ENCODE data around the gene ZBTB5.

- TF ChIP-seq POLR2A (IDR thresholded peaks at IDR 0.05; ENCODE audit: low read depth, low read length) (no peak), POLR2AphosphoS5 (IDR thresholded peaks at IDR 0.05; ENCODE audit: low read depth, low read length) (no peak)
These were observed 65.9 kb downstream of the ZBTB5 start for GRCh38 chr9:37399336-37399735.

Measured in GM12892 (cell line).